ENCODE data around the gene MSANTD2. TPM values are rescaled to one million over a fixed set of nuclear protein-coding genes. Genes with fewer than 3 reads are reported as not detected.

MSANTD2 gene
- total and polyA plus RNA-seq, 9 of the 15 experiments (the other 6 are each of a cell fraction or from before 2014, with no cell fraction given) = 1.3 to 9.9 (median 5.3) TPM

GRCh38 chr11:124800226-124800929 lies at the start of gene MSANTD2 (continued):
- TF ChIP-seq FIP1L1 (IDR thresholded peaks at IDR 0.05; ENCODE audit: low read depth, low read length, poor library complexity, severe bottlenecking) (no peak), PRPF4 (IDR thresholded peaks at IDR 0.05; ENCODE audit: insufficient read depth, low read depth, low read length, poor library complexity, severe bottlenecking) (no peak), ZNF212 (CRISPR knock-in tag; IDR thresholded peaks at IDR 0.05) (no peak), EZH2 (IDR thresholded peaks at IDR 0.05; ENCODE audit: borderline replicate concordance, low read depth, low read length) (no peak), HMGXB4 (CRISPR knock-in tag; IDR thresholded peaks at IDR 0.05) (0 out of 2 replicates have a peak, but pooled peaks have one; percentile 66), ETS1 (conservative IDR thresholded peaks at IDR 0.05; ENCODE audit: control insufficient read depth, low read depth, low read length) (peak; percentile 72; the same call in 1 of the 2 replicates), YY1 (IDR thresholded peaks at IDR 0.05; ENCODE audit: borderline replicate concordance in 1 of 3, control insufficient read depth in 1 of 3, extremely low read depth in 1 of 3, insufficient read depth in 3 of 3, insufficient read length in 1 of 3, insufficient replicate concordance in 2 of 3, low read depth in 1 of 3, low read length in 2 of 3) (peak; percentile 87 to 97 (median 96)), ZC3H8 (IDR thresholded peaks at IDR 0.05) (no peak), VEZF1 (CRISPR knock-in tag; IDR thresholded peaks at IDR 0.05) (peak; percentile 95), ZNF318 (IDR thresholded peaks at IDR 0.05; ENCODE audit: borderline replicate concordance in 1 of 2, low read depth in 1 of 2) (no peak)
- TF ChIP-seq, protein P1, sequence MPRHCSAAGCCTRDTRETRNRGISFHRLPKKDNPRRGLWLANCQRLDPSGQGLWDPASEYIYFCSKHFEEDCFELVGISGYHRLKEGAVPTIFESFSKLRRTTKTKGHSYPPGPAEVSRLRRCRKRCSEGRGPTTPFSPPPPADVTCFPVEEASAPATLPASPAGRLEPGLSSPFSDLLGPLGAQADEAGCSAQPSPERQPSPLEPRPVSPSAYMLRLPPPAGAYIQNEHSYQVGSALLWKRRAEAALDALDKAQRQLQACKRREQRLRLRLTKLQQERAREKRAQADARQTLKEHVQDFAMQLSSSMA (CRISPR knock-in tag; IDR thresholded peaks at IDR 0.05) = no peak
